Ovary (tissue), 9 donors: ENCODE data around the gene MAD1L1. TPM values are rescaled to one million over a fixed set of nuclear protein-coding genes. Genes with fewer than 3 reads are reported as not detected.

ENCODE experiments used
- DNase-seq, 5 donors: peaks; one replicate each; pipeline ENCODE4 v3.0.0-alpha.2; 2019 to 2020
- H3K27ac ChIP-seq, 2 donors: fragments of 200-600 bp; one replicate each; pipeline versions ENCODE4 v1.5.1 to v1.8.0; 2019 to 2022
- H3K27me3 ChIP-seq: fragments of 200-600 bp; one replicate; pipeline ENCODE4 v1.8.0; 2022
- H3K36me3 ChIP-seq: fragments of 200-600 bp; sonication (generic); one replicate; pipeline ENCODE4 v1.5.1; 2019
- H3K4me1 ChIP-seq: one replicate; pipeline ENCODE4 v1.8.1; 2013; ENCODE audit warnings: mild to moderate bottlenecking, moderate library complexity; ENCODE audit not compliant: insufficient read depth
- H3K4me3 ChIP-seq: fragments of 200-600 bp; sonication (generic); one replicate; pipeline ENCODE4 v1.5.1; 2017
- H3K9me3 ChIP-seq, 2 donors: fragments of 200-600 bp in 1 of 2; sonication (generic) in 1 of 2; one replicate each; pipeline versions ENCODE4 v1.5.1 to v1.8.1; 2013 to 2019; ENCODE audit warnings: mild to moderate bottlenecking in 1 of 2, moderate library complexity in 1 of 2
- EP300 ChIP-seq: sonication (generic); formaldehyde crosslinking; IDR thresholded peaks from one replicate; pipeline ENCODE4 v1.6.1; 2017; ENCODE audit warnings: antibody characterized with exemption
- POLR2A ChIP-seq: fragments of 450-650 bp; IDR thresholded peaks from one replicate; pipeline ENCODE4 v1.6.1; 2017; ENCODE audit warnings: antibody characterized with exemption, mild to moderate bottlenecking, moderate library complexity
- WGBS, 3 donors: extraction: QIAGEN DNeasy Blood & Tissue Kit in 1 of 3; methylation state at CpG; one replicate each; pipeline versions ENCODE4 v1.1.5 to v1.1.7; 2013 to 2017; 5-methylcytosine and 5-hydroxymethylcytosine counted together
- intact Hi-C, 4 donors: fragments of 100-400 bp; cut with DNase I; formaldehyde crosslinking; loops; one replicate each; pipeline versions ENCODE4 v1.11.0 to v1.15.1; 2022 to 2023
- polyA plus RNA-seq, 2 donors: library from polyadenylated mRNA; stranded (reverse); fragments of 200-250 nt in 1 of 2; fragments of 350-450 nt in 1 of 2; fragmentation: Illumina TruSeq in 1 of 2; extraction: RNeasy Lipid Tissue Mini Kit (QIAGEN cat#74804) in 1 of 2; gene quantifications; one replicate each; pipeline ENCODE4 v1.2.3, GENCODE V29; 2013 to 2014
- total RNA-seq, 7 donors: library from RNA; depleted of rRNA in 2 of 7; stranded (reverse); fragments of >200 nt in 2 of 7; fragmentation: NEBNext Ultra II Directional in 3 of 7; extraction: Animal tissue kit (Norgen Biotek cat#: 25700) in 3 of 7; gene quantifications; one replicate each; pipeline versions ENCODE4 v1.1.0 to v1.2.4, GENCODE V29; 2016 to 2023
- TF ChIP-seq, protein P1 (sequence below), 3 donors: fragments of 450-650 bp in 2 of 3; fragments of 200-600 bp in 1 of 3; IDR thresholded peaks; one replicate each; pipeline versions ENCODE4 v1.5.1 to v1.8.0; 2016 to 2022; ENCODE audit warnings: antibody characterized with exemption in 3 of 3, mild to moderate bottlenecking in 1 of 3
- donor health status: DM: no; HTN: no; CAD: no; lungs with moderate emphysema.
- donor health status: DM: no; HTN: no; CAD: no.
- donor health status: Bipolar disorder and iron deficiency.
- donor health status: DM: yes; HTN: yes; CAD: no.
- donor health status: DM: no; HTN: no; CAD: no.
- donor health status: DM: yes; HTN: yes; CAD: no.

MAD1L1 gene
- total and polyA plus RNA-seq, 9 donors, result 5.9 to 36.6 (median 22.8) TPM

DNA sequence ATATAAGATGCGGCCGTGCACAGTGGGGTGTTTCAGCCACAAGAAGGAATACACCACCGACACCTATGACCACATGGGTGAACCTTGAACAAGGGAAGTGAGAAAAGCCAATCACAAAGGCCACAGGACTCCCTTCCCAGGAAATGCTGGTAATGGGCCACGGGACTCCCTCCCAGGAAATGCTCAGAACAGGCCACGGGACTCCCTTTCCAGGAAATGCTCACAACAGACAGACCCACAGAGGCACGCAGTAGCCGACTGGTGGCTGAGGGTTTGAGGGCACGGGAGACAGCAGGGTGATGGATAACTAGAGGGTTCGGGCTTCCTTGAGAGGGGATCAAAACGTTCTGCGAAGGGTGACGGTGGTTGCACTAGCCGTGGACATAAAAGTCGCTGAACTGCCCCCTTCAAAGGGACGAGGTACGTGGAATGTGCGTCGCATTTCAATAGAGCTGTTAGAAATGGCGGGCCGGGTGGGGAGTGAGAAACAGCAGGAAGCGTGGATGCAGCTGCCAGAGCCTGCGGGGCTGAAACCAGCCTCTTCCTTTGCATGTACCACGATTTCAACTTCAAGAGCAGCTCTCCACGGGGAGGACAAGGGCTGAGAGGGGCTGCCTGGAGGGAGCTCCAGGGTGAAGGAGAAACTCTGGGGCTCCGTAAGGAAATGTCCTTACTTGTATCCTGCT, 288.7 kb downstream of the MAD1L1 start:
- no peak for DNase-seq
- H3K9me3 ChIP-seq, result no peaks in the 10 kb centered on the region
- H3K27ac ChIP-seq, result no peak overlapping the region
- H3K4me3 ChIP-seq, result no peak overlapping the region
- TF ChIP-seq EP300 (no peak), POLR2A (no peak)
- TF ChIP-seq, protein P1, sequence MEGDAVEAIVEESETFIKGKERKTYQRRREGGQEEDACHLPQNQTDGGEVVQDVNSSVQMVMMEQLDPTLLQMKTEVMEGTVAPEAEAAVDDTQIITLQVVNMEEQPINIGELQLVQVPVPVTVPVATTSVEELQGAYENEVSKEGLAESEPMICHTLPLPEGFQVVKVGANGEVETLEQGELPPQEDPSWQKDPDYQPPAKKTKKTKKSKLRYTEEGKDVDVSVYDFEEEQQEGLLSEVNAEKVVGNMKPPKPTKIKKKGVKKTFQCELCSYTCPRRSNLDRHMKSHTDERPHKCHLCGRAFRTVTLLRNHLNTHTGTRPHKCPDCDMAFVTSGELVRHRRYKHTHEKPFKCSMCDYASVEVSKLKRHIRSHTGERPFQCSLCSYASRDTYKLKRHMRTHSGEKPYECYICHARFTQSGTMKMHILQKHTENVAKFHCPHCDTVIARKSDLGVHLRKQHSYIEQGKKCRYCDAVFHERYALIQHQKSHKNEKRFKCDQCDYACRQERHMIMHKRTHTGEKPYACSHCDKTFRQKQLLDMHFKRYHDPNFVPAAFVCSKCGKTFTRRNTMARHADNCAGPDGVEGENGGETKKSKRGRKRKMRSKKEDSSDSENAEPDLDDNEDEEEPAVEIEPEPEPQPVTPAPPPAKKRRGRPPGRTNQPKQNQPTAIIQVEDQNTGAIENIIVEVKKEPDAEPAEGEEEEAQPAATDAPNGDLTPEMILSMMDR (IDR thresholded peaks at IDR 0.05), result no peak
- H3K27me3 ChIP-seq, result no peaks in the 10 kb centered on the region
- peaks cover 9% of the 10 kb centered on the region for H3K4me1 ChIP-seq
- H3K36me3 ChIP-seq, result no peaks in the 10 kb centered on the region
- intact Hi-C loops, result no loop called here
- 77 to 78% (median 78%) methylated on average over 25 of the region's 25 CpGs for WGBS, 3 donors

DNA sequence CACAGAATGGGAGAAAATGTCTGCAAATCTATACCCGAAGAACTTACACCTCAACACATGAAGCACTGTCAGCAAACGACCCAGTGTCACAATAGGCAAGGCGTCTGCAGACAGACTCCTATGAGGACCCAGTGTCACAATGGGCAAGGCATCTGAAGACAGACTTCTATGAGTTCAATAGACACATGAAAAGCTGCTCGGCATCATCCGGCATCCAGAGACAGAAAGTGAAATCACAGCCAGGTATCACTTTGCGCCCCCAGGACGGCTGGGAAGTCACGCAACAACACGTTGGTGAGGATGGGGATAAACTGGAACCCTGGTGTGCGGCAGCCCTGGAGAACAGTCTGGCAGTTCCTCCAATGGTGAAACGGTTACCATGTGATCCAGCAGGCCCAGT, 289.4 kb downstream of the MAD1L1 start:
- H3K9me3 ChIP-seq, result no peaks in the 10 kb centered on the region
- WGBS, 3 donors, result 81 to 83% (median 82%) methylated on average over 11 of the region's 11 CpGs
- no peak overlapping the region for H3K4me3 ChIP-seq
- intact Hi-C loops, result no loop called here
- no peaks in the 10 kb centered on the region for H3K36me3 ChIP-seq
- no peak for DNase-seq
- H3K27me3 ChIP-seq, result no peaks in the 10 kb centered on the region
- no peak overlapping the region for H3K27ac ChIP-seq
- TF ChIP-seq, protein P1 (IDR thresholded peaks at IDR 0.05), result no peak
- TF ChIP-seq POLR2A (no peak), EP300 (no peak)
- peaks cover 9% of the 10 kb centered on the region for H3K4me1 ChIP-seq

GRCh38 chr7:1942941-1943289, 289.8 kb downstream of the MAD1L1 start:
- no peak overlapping the region for H3K4me3 ChIP-seq
- no peaks in the 10 kb centered on the region for H3K9me3 ChIP-seq
- H3K27ac ChIP-seq, result no peak overlapping the region
- no peak for TF ChIP-seq POLR2A
- TF ChIP-seq, protein P1 (IDR thresholded peaks at IDR 0.05), result no peak
- peaks cover 9% of the 10 kb centered on the region for H3K4me1 ChIP-seq
- no peaks in the 10 kb centered on the region for H3K27me3 ChIP-seq
- intact Hi-C loops, result no loop called here
- H3K36me3 ChIP-seq, result no peaks in the 10 kb centered on the region
- DNase-seq, result no peak
- WGBS, 3 donors, result 71 to 88% (median 81%) methylated on average over 5 of the region's 5 CpGs

DNA sequence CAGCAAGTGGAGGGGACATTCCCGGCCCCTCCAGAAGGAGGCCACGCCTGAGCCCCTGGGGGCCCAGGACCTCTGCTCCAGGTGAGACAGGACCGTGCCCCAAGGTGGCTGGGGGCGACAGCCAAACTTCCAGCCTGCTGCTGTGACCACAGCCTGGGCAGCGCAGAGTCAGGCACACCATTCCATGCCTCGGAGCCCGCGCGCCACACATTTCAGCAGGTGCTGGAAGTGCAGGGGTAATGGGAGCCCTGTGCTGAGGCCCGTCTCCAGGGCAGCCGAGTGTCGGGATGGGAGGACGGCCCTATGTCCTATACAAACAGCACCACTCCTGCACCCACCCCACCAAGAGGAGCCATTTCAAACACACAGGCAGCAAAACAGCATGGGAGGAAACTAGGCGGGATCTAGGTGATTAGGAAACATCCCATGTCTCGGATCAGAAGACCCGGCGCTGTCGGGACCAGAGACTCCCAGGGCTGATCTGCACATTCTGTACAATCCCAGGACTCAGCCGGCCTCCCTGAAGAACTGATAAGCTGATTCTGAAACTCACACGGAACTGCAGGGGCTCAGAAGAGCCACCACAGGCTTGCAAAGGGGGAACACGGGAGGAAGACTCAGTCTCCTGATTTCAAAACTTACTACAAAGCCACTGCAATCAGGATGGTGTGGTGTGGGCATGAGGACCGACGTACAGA, 290.4 kb downstream of the MAD1L1 start:
- no peak overlapping the region for H3K4me3 ChIP-seq
- H3K4me1 ChIP-seq, result peaks cover 9% of the 10 kb centered on the region
- TF ChIP-seq, protein P1 (IDR thresholded peaks at IDR 0.05), result no peak
- no peak for TF ChIP-seq POLR2A
- no peak overlapping the region for H3K27ac ChIP-seq
- 90 to 91% (median 91%) methylated on average over 19 to 23 of the region's 23 CpGs for WGBS, 3 donors
- no peaks in the 10 kb centered on the region for H3K36me3 ChIP-seq
- peak in 1 of 5 donors; percentile 16 for DNase-seq
- intact Hi-C loops, result no loop called here
- no peaks in the 10 kb centered on the region for H3K27me3 ChIP-seq
- no peaks in the 10 kb centered on the region for H3K9me3 ChIP-seq
